NCI-H748 (cell line): Measurements from ENCODE around the gene STAT6.
"Not testable (repeated sequence)": the region's sequence is repeated elsewhere in the genome, so short reads cannot be mapped to it uniquely, and the experiment has no call there.

ENCODE experiments used
- DNase-seq: peaks from one replicate; lab custom pipeline; 2025; ENCODE audit not compliant: unreplicated experiment; lab: John Stamatoyannopoulos, UW

The STAT6 gene

GRCh38 chr12:57088354-57089270 is 22.6 kb downstream of the STAT6 start, which contains the start of gene NAB2:
TSS of gene NAB2 (plus strand) at chr12:57089114. CDS start at chr12:57089272, 158 bp downstream.
- peak; percentile 92 for DNase-seq

- DNase-seq: peak; percentile 67
Measured at GRCh38 chr12:57087691-57088353, 23.3 kb downstream of the STAT6 start.

DNA sequence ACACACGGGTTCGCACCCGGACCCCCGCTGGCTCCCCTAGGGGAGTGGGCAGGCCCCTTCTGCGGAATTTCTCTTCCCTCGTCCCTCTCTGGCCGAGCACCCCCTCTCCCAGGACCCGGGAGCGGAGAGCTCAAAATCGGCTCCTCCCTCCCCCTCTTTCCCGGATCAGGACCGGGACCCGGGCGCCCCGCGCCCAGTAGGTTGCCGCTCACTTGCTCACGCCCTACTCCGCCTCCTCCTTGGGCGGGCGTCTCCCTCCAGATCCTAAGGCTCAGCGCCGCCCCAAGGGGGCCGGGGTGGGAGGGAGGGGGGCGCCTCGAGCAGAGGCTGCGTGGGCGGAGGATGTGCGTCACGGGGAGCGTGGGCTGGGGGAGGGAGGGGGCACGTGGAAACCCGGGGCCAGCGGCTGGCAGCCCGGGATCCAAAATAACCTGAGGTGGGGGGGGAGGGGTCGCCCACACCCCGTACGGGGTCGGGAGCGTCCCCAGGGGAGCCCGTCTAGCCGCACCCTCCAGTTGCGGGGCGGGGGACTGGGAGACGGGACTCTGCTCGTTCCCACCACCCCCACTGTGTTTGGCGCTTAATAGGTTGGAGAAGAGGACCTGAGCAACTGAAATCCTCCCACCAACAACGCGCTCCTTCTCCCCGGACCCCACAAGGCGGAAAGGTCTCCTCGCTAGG is 24.0 kb downstream of the STAT6 start:
- DNase-seq: peak; percentile 46

GRCh38 chr12:57086493-57087009 is 24.6 kb downstream of the STAT6 start:
- peak; percentile 59 for DNase-seq

GRCh38 chr12:57085999-57086492 is 25.1 kb downstream of the STAT6 start:
- DNase-seq: no peak

GRCh38 chr12:57080855-57081254 is 30.3 kb downstream of the STAT6 start:
- no peak for DNase-seq

DNA sequence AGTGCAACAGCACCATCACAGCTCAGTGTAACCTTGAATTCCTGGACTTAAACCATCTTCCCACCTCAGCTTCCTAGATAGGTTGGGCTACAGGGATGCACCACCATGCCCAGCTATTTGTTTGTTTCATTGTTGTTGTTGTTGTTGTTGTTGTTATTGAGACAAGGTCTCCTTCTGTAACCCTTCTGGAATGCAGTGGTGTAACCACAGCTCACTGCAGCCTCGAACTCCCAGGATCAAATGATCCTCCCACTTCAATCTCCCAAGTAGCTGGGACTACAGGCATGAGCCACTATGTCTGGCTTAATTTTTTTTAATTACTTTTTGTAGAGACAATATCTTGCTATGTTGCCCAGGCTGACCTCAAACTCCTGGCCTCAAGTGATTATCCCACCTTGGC is 31.3 kb downstream of the STAT6 start:
- DNase-seq: no peak

GRCh38 chr12:57078519-57079404 is 32.4 kb downstream of the STAT6 start, which contains the start of gene NEMP1:
TSS of gene NEMP1 (minus strand) at chr12:57078791. CDS start at chr12:57078745, 46 bp downstream.
- peak; percentile 100 for DNase-seq

DNA sequence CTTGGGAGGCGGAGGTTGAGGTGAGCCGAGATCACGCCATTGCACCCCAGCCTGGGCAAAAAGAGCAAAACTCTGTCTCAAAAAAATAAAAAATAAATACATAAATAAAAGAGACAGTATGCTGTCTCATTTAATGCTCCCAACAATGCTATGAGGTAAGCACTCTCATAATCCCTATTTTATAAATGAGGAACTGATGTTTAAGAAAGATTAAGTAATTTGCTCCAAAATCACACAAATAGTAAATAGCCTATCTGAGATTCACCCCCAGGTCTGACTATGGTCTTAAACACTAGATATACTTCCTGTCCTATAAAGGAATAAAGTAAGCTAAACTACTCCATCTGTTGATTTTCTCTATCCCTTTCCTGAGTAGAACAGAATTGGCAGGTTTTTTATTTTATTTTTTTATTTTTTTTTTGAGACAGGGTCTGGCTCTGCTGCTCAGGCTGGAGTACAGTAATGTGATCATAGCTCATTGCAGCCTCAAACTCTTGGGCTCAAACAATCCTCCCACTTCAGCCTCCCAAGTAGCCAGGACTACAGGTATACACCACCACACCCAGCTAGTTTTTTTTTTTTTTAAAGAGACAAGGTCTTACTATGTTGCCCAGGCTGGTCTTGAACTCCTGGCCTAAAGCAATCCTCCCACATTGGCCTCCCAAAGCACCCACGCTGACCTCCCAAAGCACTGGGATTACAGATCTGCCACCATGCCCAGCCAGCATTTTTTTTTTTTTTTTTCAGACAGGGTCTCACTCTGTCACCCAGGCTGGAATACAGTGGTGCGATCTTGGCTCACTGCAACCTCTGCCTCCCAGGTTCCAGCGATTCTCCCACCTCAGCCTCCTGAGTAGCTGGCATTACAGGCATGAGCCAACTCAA is 37.4 kb downstream of the STAT6 start:
- not testable (repeated sequence) for DNase-seq

DNA sequence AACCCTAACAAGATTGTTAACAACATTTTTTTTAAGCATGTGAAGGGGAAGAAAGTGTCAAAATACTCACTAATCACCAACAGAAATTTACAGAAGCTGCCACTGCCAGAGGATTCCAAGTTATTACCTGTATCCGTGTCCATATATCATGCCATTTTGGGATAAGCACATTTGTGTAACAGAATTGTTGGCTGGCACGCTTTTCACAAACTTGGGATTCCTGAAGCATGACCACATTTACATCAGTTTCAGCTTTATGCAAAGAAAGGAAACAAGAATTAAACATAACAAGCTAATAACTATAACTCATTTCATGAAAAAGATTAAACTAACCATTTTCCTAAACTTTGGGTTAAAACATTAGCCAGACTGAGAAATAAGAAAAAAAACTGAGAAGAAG is 38.5 kb downstream of the STAT6 start:
- DNase-seq: no peak

GRCh38 chr12:57069523-57069922 is 41.6 kb downstream of the STAT6 start:
- DNase-seq: peak; percentile 57

DNA sequence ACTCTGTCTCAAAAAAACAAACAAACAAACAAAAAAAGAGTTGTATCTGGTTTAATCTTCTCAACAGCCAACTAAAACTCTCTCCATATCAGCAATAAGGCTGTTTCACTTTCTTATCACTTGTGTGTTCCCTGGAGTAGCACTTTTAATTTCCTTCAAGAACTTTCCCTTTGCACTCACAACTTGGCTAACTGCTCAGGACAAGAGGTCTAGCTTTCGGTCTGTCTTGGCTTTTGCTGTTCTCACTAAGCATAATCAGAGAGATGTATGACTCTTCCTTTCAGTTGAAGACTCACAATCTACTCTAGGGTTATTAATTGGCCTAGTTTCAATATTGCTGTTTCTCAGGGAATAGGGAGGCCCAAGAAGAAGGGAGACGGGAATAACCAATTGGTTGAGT is 44.9 kb downstream of the STAT6 start:
- no peak for DNase-seq

DNA sequence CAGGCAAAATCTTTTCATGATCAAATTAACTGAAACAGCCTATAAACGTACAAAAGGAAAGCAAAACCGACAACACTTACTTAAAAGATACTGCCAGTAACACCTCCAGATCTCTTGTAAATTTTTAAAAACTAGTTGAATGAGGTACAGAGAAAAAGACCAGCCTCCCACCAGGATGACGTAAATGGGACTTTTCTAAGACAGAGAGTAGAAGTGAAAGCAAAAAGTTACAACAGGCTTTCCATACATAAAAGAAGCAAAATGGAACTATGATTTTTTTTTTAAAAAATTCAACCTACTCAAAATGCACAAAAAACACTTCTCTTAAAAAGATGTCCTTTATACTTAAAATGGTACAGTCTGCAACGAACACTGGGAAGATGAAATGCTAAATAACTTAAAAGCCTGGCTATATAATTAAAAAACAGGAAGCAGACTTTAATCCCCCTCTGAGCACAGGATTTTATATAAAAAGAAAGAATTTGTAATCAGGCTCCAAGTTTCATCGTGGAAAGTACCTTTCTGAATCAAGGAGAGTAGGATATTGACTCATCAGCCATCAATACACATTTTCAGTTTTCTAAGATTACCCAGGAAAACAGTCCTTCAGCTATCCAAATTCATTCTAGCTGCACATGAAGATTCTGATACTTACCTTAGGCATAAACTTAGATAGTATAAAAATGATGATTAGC is 47.0 kb downstream of the STAT6 start:
- no peak for DNase-seq

DNA sequence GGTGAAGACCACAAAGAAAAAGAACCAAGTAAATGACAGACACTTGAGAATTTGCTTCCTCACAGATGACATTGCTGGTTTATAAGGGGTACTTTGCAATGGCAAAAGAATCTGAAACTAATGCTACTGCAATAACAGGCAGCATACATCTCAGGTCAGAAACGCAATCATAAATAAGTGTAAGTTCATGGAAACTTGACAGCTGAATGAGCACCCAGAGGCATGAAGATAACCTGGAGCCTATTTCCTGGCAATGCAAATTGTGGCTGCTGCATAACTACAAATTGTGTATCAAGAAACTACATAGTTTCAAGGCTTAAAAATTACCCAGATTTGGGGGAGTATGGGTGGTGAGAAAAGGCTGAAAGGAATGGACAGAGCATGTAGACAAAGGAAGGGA is 52.7 kb downstream of the STAT6 start:
- no peak for DNase-seq

DNA sequence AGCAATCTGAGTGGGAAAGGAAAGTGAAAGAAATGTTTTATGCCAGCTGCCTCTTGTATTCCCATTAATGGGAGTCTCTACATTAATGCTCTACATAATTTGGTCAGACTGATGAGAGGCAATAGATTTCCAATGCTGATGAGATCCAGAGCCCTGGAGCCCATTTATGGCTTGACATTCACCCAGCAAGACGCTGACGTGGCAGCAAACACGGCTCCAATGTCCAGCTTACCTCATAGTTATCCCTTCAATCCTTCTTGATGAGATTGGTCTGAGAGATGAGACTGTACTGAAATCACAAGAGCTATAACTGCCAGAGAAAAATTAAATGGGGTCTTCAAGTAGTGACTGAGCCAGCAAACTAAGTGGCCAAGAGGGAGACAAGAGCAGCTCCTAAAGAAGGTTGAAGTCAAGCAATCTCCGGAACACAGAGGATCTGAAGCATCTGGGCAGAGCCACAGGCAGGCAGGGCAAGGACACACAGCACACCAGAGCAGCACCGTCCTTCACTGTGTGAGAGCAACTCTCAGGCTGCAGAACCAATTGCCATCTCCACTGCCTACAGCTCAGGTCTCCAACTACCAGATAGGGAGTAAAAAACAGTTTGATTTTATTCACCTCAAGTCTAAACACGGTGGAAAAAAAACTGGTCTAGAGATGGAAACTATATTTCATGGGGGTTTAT is 54.0 kb downstream of the STAT6 start:
- DNase-seq: no peak

- DNase-seq: no peak
Measured at GRCh38 chr12:57055824-57056223, 55.3 kb downstream of the STAT6 start.

- not testable (repeated sequence) for DNase-seq
Measured at GRCh38 chr12:57053901-57054300, 57.3 kb downstream of the STAT6 start.

- DNase-seq: not testable (repeated sequence)
Measured at GRCh38 chr12:57053146-57053545, 58.0 kb downstream of the STAT6 start.
